ENCODE measurements around the gene RBM15.

RBM15 gene

DNA sequence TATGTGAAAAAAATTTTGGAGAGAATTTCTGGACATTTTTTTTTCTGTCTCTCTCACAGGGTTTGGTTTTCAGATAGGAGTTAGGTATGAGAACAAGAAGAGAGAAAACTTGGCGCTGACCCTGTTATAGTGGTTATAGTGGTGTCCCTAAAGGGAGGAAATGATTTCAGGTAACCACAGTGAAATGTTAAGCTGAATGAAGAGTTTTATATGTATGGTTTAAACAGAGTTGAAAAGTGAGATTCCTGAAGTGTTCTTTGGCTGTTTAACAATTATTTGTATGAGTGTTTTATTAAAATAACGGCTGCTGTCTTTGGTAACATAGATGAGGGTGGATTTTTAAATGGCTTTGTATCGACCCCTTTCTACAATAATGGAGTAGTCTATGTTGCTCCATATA lies 6.3 kb downstream of the RBM15 start:
- Histone ChIP-seq H3F3A (ENCODE audit: insufficient read depth, low read length) (no peaks in the 10 kb centered on the region), H3K9me3 (replicated peaks; ENCODE audit: insufficient read depth, low read length) (no peaks in the 10 kb centered on the region), H3K27ac (ENCODE audit: low read length) (no peak overlapping the region), H2AFZ (ENCODE audit: low read length) (no peak overlapping the region), H3K9me2 (replicated peaks; ENCODE audit: insufficient read depth, low read length) (no peaks in the 10 kb centered on the region), H3K79me2 (ENCODE audit: low read length) (peaks cover 100% of the 10 kb centered on the region), H3K9ac (ENCODE audit: low read length) (no peak overlapping the region), H3K4me1 (ENCODE audit: low read length) (peaks cover 9% of the 10 kb centered on the region; the same call in 1 of the 2 replicates), H4K20me1 (ENCODE audit: insufficient read depth, low read length) (peaks cover 23% of the 10 kb centered on the region), H3K27me3 (replicated peaks; ENCODE audit: insufficient read depth, low read length) (no peaks in the 10 kb centered on the region), H3K4me3 (ENCODE audit: low read length) (no peak overlapping the region), H3K36me3 (replicated peaks; ENCODE audit: insufficient read depth, low read length) (no peaks in the 10 kb centered on the region; the same call in none of the 2 replicates), H3K4me2 (ENCODE audit: low read depth, low read length) (no peak overlapping the region)
- no peak for DNase-seq
- TF ChIP-seq EZH2 (optimal IDR thresholded peaks at IDR 0.05; ENCODE audit: low read depth, low read length): no peak
- TF ChIP-seq EZH2phosphoT487 (IDR thresholded peaks at IDR 0.05; ENCODE audit: low read length): no peak
- TF ChIP-seq, protein P1, sequence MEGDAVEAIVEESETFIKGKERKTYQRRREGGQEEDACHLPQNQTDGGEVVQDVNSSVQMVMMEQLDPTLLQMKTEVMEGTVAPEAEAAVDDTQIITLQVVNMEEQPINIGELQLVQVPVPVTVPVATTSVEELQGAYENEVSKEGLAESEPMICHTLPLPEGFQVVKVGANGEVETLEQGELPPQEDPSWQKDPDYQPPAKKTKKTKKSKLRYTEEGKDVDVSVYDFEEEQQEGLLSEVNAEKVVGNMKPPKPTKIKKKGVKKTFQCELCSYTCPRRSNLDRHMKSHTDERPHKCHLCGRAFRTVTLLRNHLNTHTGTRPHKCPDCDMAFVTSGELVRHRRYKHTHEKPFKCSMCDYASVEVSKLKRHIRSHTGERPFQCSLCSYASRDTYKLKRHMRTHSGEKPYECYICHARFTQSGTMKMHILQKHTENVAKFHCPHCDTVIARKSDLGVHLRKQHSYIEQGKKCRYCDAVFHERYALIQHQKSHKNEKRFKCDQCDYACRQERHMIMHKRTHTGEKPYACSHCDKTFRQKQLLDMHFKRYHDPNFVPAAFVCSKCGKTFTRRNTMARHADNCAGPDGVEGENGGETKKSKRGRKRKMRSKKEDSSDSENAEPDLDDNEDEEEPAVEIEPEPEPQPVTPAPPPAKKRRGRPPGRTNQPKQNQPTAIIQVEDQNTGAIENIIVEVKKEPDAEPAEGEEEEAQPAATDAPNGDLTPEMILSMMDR (IDR thresholded peaks at IDR 0.05; ENCODE audit: low read length): no peak

DNA sequence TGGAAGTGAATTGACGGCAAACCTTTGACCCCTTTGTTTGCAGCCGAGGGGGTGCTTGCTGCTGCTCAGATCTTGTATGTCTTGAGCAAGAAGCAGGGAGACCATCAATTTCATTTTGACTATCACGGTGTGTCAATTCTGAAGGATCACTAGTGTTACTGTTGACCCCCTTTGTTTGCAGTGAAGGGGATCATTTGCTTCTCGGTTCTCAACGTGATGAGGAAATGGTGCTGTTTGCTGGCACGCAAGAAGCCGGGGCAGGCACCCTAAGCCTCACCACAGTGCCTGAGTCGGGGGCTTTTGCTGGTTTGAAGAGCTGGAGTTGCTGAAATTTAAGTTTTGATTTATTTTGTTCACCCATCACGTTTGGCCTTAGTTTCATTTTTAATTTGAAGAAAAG lies 7.5 kb downstream of the RBM15 start:
- no peaks in the 10 kb centered on the region for H3K9me2 ChIP-seq (replicated peaks; ENCODE audit: insufficient read depth, low read length)
- no peaks in the 10 kb centered on the region for H3K4me1 ChIP-seq (ENCODE audit: low read length)
- no peaks in the 10 kb centered on the region for H3K27me3 ChIP-seq (replicated peaks; ENCODE audit: insufficient read depth, low read length)
- H4K20me1 ChIP-seq (ENCODE audit: insufficient read depth, low read length): peaks cover 22% of the 10 kb centered on the region
- no peak overlapping the region for H3K9ac ChIP-seq (ENCODE audit: low read length)
- H3K79me2 ChIP-seq (ENCODE audit: low read length): peaks cover 98% of the 10 kb centered on the region
- H3K4me3 ChIP-seq (ENCODE audit: low read length): no peak overlapping the region
- H3K9me3 ChIP-seq (replicated peaks; ENCODE audit: insufficient read depth, low read length): no peaks in the 10 kb centered on the region
- TF ChIP-seq EZH2 (optimal IDR thresholded peaks at IDR 0.05; ENCODE audit: low read depth, low read length) (no peak), EZH2phosphoT487 (IDR thresholded peaks at IDR 0.05; ENCODE audit: low read length) (no peak)
- TF ChIP-seq, protein P1 (IDR thresholded peaks at IDR 0.05; ENCODE audit: low read length): no peak
- H3K36me3 ChIP-seq (replicated peaks; ENCODE audit: insufficient read depth, low read length): no peaks in the 10 kb centered on the region; the same call in 1 of the 2 replicates
- H3K4me2 ChIP-seq (ENCODE audit: low read depth, low read length): no peak overlapping the region
- H3K27ac ChIP-seq (ENCODE audit: low read length): no peak overlapping the region
- H2AFZ ChIP-seq (ENCODE audit: low read length): no peak overlapping the region
- H3F3A ChIP-seq (ENCODE audit: insufficient read depth, low read length): no peaks in the 10 kb centered on the region
- DNase-seq: no peak

DNA sequence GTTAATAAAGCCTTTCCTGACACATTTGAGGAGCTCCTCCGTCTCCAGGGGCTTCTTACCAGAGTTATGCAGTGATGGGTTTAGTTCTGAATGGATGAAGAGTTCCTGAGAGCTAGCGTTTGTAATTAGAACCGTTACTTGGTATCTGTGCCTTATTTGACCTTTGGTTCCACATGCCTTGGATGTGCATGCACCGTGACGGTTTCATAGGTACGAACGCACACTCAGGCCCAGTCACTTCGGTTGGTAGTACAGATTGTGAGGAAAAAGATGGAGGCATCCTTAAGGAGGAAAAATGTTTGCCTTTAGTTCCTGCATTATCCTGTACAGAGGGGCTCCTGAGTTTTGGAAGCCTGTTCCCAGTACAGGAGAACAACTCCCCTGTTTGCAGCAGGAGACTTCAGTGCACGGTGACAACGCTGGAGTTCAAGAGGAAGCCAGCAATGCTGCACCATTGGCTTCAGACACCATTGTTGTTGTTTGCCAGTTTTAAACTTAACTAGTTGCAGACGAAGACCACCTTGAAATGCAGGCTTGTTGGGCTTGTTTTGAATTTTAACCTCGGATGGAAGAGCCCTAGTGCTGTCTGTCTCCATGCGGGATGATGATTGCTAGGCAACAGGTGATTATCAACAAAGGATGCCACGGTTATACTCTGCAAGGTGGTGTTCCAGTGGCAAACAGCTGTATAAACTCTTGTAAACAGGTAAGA lies 8.2 kb downstream of the RBM15 start:
- no peaks in the 10 kb centered on the region for H3K4me1 ChIP-seq (ENCODE audit: low read length)
- H3K79me2 ChIP-seq (ENCODE audit: low read length): peaks cover 98% of the 10 kb centered on the region

More for the DNA sequence above, 8.2 kb downstream of the RBM15 start:
- H3K27ac ChIP-seq (ENCODE audit: low read length): no peak overlapping the region
- TF ChIP-seq EZH2phosphoT487 (IDR thresholded peaks at IDR 0.05; ENCODE audit: low read length): no peak
- TF ChIP-seq, protein P1 (IDR thresholded peaks at IDR 0.05; ENCODE audit: low read length): no peak
- TF ChIP-seq EZH2 (optimal IDR thresholded peaks at IDR 0.05; ENCODE audit: low read depth, low read length): no peak
- H3K4me2 ChIP-seq (ENCODE audit: low read depth, low read length): no peak overlapping the region
- no peaks in the 10 kb centered on the region; the same call in 1 of the 2 replicates for H3K36me3 ChIP-seq (replicated peaks; ENCODE audit: insufficient read depth, low read length)
- H3F3A ChIP-seq (ENCODE audit: insufficient read depth, low read length): no peaks in the 10 kb centered on the region
- H4K20me1 ChIP-seq (ENCODE audit: insufficient read depth, low read length): peaks cover 16% of the 10 kb centered on the region
- no peak overlapping the region for H3K4me3 ChIP-seq (ENCODE audit: low read length)
- H2AFZ ChIP-seq (ENCODE audit: low read length): no peak overlapping the region
- no peaks in the 10 kb centered on the region for H3K9me2 ChIP-seq (replicated peaks; ENCODE audit: insufficient read depth, low read length)
- H3K9me3 ChIP-seq (replicated peaks; ENCODE audit: insufficient read depth, low read length): no peaks in the 10 kb centered on the region
- DNase-seq: no peak
- H3K9ac ChIP-seq (ENCODE audit: low read length): no peak overlapping the region
- no peaks in the 10 kb centered on the region for H3K27me3 ChIP-seq (replicated peaks; ENCODE audit: insufficient read depth, low read length)

Data from MM.1S (cell line).